Measurements from ENCODE around the gene IRF2BP2. TPM values are rescaled to one million over a fixed set of nuclear protein-coding genes. Genes with fewer than 3 reads are reported as not detected.

Gene IRF2BP2
- total and polyA plus RNA-seq, 2 of the 13 experiments (the other 11 are each of a cell fraction or from before 2014, with no cell fraction given): 140 to 147 TPM

DNA sequence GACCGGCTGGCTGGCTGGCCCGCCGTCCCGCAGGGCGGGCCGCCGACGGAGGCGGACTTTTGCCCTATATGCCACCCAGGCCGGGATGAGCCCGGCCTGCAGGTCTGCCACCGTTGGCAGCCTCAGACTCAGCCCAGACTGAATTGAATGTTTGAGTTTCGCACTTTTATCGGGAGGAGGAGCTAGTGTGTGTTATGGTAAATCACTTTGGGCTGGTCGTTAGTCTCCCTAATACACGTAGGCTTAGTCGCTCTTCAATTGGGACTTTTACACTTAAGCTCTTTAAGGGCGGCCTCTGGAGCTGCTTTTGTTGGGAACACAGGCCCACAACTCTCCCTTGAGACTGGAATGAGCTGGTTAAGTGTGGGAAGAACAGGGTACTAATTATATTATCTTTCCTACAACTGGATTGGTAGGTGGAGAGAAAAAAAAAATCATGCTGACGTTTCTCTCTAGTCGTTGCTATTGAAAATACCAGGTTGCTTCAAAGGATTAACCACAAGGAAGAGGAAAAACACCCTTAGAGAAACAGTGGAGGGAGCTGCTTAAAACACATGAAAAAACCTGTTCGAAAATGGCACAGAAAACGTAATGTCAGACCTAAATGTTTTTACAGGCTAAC, 1.4 kb upstream of the IRF2BP2 start (continued):
- TF ChIP-seq, protein P1, sequence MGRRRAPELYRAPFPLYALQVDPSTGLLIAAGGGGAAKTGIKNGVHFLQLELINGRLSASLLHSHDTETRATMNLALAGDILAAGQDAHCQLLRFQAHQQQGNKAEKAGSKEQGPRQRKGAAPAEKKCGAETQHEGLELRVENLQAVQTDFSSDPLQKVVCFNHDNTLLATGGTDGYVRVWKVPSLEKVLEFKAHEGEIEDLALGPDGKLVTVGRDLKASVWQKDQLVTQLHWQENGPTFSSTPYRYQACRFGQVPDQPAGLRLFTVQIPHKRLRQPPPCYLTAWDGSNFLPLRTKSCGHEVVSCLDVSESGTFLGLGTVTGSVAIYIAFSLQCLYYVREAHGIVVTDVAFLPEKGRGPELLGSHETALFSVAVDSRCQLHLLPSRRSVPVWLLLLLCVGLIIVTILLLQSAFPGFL (CRISPR knock-in tag; IDR thresholded peaks at IDR 0.05): no peak
- TF ChIP-seq CCDC6 (CRISPR knock-in tag; IDR thresholded peaks at IDR 0.05): no peak
- TF ChIP-seq CBX1 (IDR thresholded peaks at IDR 0.05; ENCODE audit: low read depth): no peak
- TF ChIP-seq ZNF343 (CRISPR knock-in tag; IDR thresholded peaks at IDR 0.05): no peak
- TF ChIP-seq, protein P2, sequence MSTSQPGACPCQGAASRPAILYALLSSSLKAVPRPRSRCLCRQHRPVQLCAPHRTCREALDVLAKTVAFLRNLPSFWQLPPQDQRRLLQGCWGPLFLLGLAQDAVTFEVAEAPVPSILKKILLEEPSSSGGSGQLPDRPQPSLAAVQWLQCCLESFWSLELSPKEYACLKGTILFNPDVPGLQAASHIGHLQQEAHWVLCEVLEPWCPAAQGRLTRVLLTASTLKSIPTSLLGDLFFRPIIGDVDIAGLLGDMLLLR (CRISPR knock-in tag; IDR thresholded peaks at IDR 0.05): no peak
- TF ChIP-seq, protein P3, sequence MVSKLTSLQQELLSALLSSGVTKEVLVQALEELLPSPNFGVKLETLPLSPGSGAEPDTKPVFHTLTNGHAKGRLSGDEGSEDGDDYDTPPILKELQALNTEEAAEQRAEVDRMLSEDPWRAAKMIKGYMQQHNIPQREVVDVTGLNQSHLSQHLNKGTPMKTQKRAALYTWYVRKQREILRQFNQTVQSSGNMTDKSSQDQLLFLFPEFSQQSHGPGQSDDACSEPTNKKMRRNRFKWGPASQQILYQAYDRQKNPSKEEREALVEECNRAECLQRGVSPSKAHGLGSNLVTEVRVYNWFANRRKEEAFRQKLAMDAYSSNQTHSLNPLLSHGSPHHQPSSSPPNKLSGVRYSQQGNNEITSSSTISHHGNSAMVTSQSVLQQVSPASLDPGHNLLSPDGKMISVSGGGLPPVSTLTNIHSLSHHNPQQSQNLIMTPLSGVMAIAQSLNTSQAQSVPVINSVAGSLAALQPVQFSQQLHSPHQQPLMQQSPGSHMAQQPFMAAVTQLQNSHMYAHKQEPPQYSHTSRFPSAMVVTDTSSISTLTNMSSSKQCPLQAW (CRISPR knock-in tag; IDR thresholded peaks at IDR 0.05): no peak
- TF ChIP-seq ZNF33A (CRISPR knock-in tag; IDR thresholded peaks at IDR 0.05; ENCODE audit: borderline replicate concordance): no peak
- no peak for TF ChIP-seq AGO2 (optimal IDR thresholded peaks at IDR 0.05; ENCODE audit: low read depth, low read length)
- TF ChIP-seq ZNF232 (CRISPR knock-in tag; IDR thresholded peaks at IDR 0.05; ENCODE audit: borderline replicate concordance): no peak
- no peak; the same call in 1 of the 2 replicates for TF ChIP-seq ATF7-NPFF (CRISPR knock-in tag; IDR thresholded peaks at IDR 0.05; ENCODE audit: low read depth)
- no peak for TF ChIP-seq ZNF557 (CRISPR knock-in tag; IDR thresholded peaks at IDR 0.05)
- TF ChIP-seq SMAD9 (CRISPR knock-in tag; IDR thresholded peaks at IDR 0.05): no peak
- no peak; the same call in 1 of the 2 replicates for TF ChIP-seq MZF1 (CRISPR knock-in tag; IDR thresholded peaks at IDR 0.05; ENCODE audit: borderline replicate concordance)
- peak; percentile 18; the same call in 1 of the 2 replicates for TF ChIP-seq HNF4G (IDR thresholded peaks at IDR 0.05; ENCODE audit: borderline replicate concordance, low read depth, low read length)
- no peak for TF ChIP-seq HNF4G (CRISPR knock-in tag; IDR thresholded peaks at IDR 0.05; ENCODE audit: borderline replicate concordance, low read depth)
- peak; percentile 8; the same call in 1 of the 2 replicates for TF ChIP-seq ARNT2 (CRISPR knock-in tag; IDR thresholded peaks at IDR 0.05; ENCODE audit: low read depth)
- no peak for TF ChIP-seq ZNF615 (CRISPR knock-in tag; IDR thresholded peaks at IDR 0.05; ENCODE audit: borderline replicate concordance)
- no peak for TF ChIP-seq TRIM24 (CRISPR knock-in tag; IDR thresholded peaks at IDR 0.05)
- TF ChIP-seq HDAC6 (IDR thresholded peaks at IDR 0.05; ENCODE audit: low read depth, low read length): no peak
- TF ChIP-seq TSC22D2 (CRISPR knock-in tag; IDR thresholded peaks at IDR 0.05; ENCODE audit: borderline replicate concordance): no peak
- TF ChIP-seq, protein P4, sequence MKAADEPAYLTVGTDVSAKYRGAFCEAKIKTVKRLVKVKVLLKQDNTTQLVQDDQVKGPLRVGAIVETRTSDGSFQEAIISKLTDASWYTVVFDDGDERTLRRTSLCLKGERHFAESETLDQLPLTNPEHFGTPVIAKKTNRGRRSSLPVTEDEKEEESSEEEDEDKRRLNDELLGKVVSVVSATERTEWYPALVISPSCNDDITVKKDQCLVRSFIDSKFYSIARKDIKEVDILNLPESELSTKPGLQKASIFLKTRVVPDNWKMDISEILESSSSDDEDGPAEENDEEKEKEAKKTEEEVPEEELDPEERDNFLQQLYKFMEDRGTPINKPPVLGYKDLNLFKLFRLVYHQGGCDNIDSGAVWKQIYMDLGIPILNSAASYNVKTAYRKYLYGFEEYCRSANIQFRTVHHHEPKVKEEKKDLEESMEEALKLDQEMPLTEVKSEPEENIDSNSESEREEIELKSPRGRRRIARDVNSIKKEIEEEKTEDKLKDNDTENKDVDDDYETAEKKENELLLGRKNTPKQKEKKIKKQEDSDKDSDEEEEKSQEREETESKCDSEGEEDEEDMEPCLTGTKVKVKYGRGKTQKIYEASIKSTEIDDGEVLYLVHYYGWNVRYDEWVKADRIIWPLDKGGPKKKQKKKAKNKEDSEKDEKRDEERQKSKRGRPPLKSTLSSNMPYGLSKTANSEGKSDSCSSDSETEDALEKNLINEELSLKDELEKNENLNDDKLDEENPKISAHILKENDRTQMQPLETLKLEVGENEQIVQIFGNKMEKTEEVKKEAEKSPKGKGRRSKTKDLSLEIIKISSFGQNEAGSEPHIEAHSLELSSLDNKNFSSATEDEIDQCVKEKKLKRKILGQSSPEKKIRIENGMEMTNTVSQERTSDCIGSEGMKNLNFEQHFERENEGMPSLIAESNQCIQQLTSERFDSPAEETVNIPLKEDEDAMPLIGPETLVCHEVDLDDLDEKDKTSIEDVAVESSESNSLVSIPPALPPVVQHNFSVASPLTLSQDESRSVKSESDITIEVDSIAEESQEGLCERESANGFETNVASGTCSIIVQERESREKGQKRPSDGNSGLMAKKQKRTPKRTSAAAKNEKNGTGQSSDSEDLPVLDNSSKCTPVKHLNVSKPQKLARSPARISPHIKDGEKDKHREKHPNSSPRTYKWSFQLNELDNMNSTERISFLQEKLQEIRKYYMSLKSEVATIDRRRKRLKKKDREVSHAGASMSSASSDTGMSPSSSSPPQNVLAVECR (CRISPR knock-in tag; IDR thresholded peaks at IDR 0.05; ENCODE audit: borderline replicate concordance): peak; percentile 5; the same call in 1 of the 2 replicates
- no peak for TF ChIP-seq KAT2B (IDR thresholded peaks at IDR 0.05; ENCODE audit: borderline replicate concordance, low read depth, low read length)

All from HepG2 (cell line).